H1 (cell line): ENCODE results near the gene CYP2F1. TPM values are rescaled to one million over a fixed set of nuclear protein-coding genes. Genes with fewer than 3 reads are reported as not detected.

ENCODE experiments used
- CTCF ChIA-PET: fragments of 300-600 bp; sonication (Branson Sonifier 250); formaldehyde crosslinking; loops from one replicate; lab custom pipeline; 2021; ENCODE audit not compliant: partially characterized antibody; lab: Charles Lee
- POLR2A ChIA-PET: fragments of 300-600 bp; sonication (Branson Sonifier 250); formaldehyde crosslinking; loops from one replicate; lab custom pipeline; 2021; ENCODE audit warnings: inconsistent platforms; ENCODE audit not compliant: partially characterized antibody; lab: Charles Lee
- DNase-seq, 2 experiments: peaks; one replicate each; pipeline versions ENCODE4 v3.0.0 to v3.0.0-alpha.2; 2010 to 2022; ENCODE audit warnings: low spot score in 2 of 2, low read depth in 1 of 2, mixed read lengths in 1 of 2
- FAIRE-seq: peaks from 2 replicates; lab custom pipeline; 2011; peaks lifted over from hg19 to GRCh38; lab: Jason Lieb, UNC
- H2AFZ ChIP-seq: 2 replicates; pipeline ENCODE4 v1.8.1; 2012; ENCODE audit warnings: low read length, inconsistent platforms
- H2AK5ac ChIP-seq: 2 replicates; pipeline ENCODE4 v1.6.1; 2013; ENCODE audit warnings: low read depth, low read length
- H2BK120ac ChIP-seq: replicated peaks from 2 replicates; pipeline ENCODE3; 2013; ENCODE audit warnings: low read depth, low read length, inconsistent platforms
- H2BK12ac ChIP-seq: 2 replicates; pipeline ENCODE4 v1.6.1; 2013; ENCODE audit warnings: low read depth, low read length
- H2BK15ac ChIP-seq: 2 replicates; pipeline ENCODE4 v1.6.1; 2013; ENCODE audit warnings: low read length
- H2BK20ac ChIP-seq: 2 replicates; pipeline ENCODE4 v1.6.1; 2013; ENCODE audit warnings: low read length
- H2BK5ac ChIP-seq: 2 replicates; pipeline ENCODE4 v1.6.1; 2013; ENCODE audit warnings: low read depth, low read length
- H3K14ac ChIP-seq: 2 replicates; pipeline ENCODE4 v1.6.1; 2013; ENCODE audit warnings: inconsistent platforms; ENCODE audit not compliant: insufficient read length
- H3K18ac ChIP-seq: 2 replicates; pipeline ENCODE4 v1.6.1; 2013; ENCODE audit warnings: low read length; ENCODE audit errors: extremely low read depth
- H3K23ac ChIP-seq: 2 replicates; pipeline ENCODE4 v1.6.1; 2013; ENCODE audit warnings: inconsistent platforms; ENCODE audit not compliant: insufficient read length
- H3K23me2 ChIP-seq: 2 replicates; pipeline ENCODE4 v1.6.1; 2013; ENCODE audit warnings: low read depth, low read length
- H3K27ac ChIP-seq: 2 replicates; pipeline ENCODE4 v1.6.1; 2011; ENCODE audit warnings: low read depth, low read length, inconsistent platforms
- H3K27me3 ChIP-seq, 4 experiments: replicated peaks in 1 of 4; 1 replicate in 1 of 4; 2 replicates in 3 of 4; pipeline versions ENCODE4 v1.6.1 to v1.8.1; 2011 to 2013; ENCODE audit warnings: low read length in 3 of 4, mild to moderate bottlenecking in 3 of 4, inconsistent platforms in 2 of 4, mixed read lengths in 2 of 4, moderate library complexity in 1 of 4; ENCODE audit not compliant: control insufficient read depth in 3 of 4, insufficient read depth in 3 of 4; ENCODE audit errors: extremely low read depth in 1 of 4
- H3K36me3 ChIP-seq, 4 experiments: 2 replicates each; pipeline versions ENCODE4 v1.6.1 to v1.8.1; 2011 to 2013; ENCODE audit warnings: mild to moderate bottlenecking in 4 of 4, low read length in 3 of 4, moderate library complexity in 2 of 4, control low read depth in 1 of 4, inconsistent platforms in 1 of 4; ENCODE audit not compliant: insufficient read depth in 4 of 4, control insufficient read depth in 2 of 4
- H3K4ac ChIP-seq: replicated peaks from 2 replicates; pipeline ENCODE3; 2013; ENCODE audit warnings: low read length, low read depth, mixed read lengths, inconsistent platforms; ENCODE audit not compliant: insufficient read length
- H3K4me1 ChIP-seq, 4 experiments: replicated peaks in 1 of 4; 1 replicate in 1 of 4; 2 replicates in 3 of 4; pipeline versions ENCODE4 v1.6.1 to v1.8.1; 2011 to 2013; ENCODE audit warnings: low read length in 3 of 4, inconsistent platforms in 2 of 4, mixed read lengths in 1 of 4; ENCODE audit not compliant: insufficient read depth in 4 of 4, control insufficient read depth in 3 of 4
- H3K4me2 ChIP-seq, 2 experiments: 2 replicates each; pipeline versions ENCODE4 v1.6.1 to v1.8.1; 2011 to 2013; ENCODE audit warnings: low read depth in 2 of 2, low read length in 2 of 2, control low read depth in 1 of 2, inconsistent platforms in 1 of 2, mild to moderate bottlenecking in 1 of 2; ENCODE audit not compliant: insufficient read depth in 1 of 2
- H3K4me3 ChIP-seq, 4 experiments: fragments of 200-600, 300-600 bp in 1 of 4; sonication (generic), shearing (Covaris generic), sonication (Bioruptor Twin) in 1 of 4; 2 replicates each; pipeline versions ENCODE4 v1.5.1 to v1.8.1; 2011 to 2016; ENCODE audit warnings: low read length in 4 of 4, low read depth in 3 of 4, control low read depth in 2 of 4, inconsistent platforms in 2 of 4, mild to moderate bottlenecking in 2 of 4, mixed read lengths in 1 of 4, moderate library complexity in 1 of 4; ENCODE audit not compliant: insufficient read depth in 2 of 4; ENCODE audit errors: extremely low read depth in 1 of 4
- H3K56ac ChIP-seq: replicated peaks from 2 replicates; pipeline ENCODE3; 2013; ENCODE audit warnings: low read depth, mild to moderate bottlenecking, mixed read lengths, low read length, inconsistent platforms; ENCODE audit not compliant: insufficient read length
- H3K79me1 ChIP-seq: 2 replicates; pipeline ENCODE4 v1.6.1; 2013; ENCODE audit warnings: low read depth, low read length, control low read depth
- H3K79me2 ChIP-seq, 2 experiments: 2 replicates each; pipeline versions ENCODE4 v1.6.1 to v1.8.1; 2012 to 2013; ENCODE audit warnings: low read length in 2 of 2, mild to moderate bottlenecking in 2 of 2, inconsistent platforms in 1 of 2; ENCODE audit not compliant: insufficient read depth in 2 of 2, control insufficient read depth in 1 of 2
- H3K9ac ChIP-seq, 4 experiments: replicated peaks in 1 of 4; 1 replicate in 1 of 4; 2 replicates in 3 of 4; pipeline versions ENCODE4 v1.6.1 to v1.8.1; 2011 to 2013; ENCODE audit warnings: low read depth in 3 of 4, low read length in 3 of 4, control low read depth in 2 of 4, mild to moderate bottlenecking in 2 of 4, moderate library complexity in 2 of 4, inconsistent platforms in 1 of 4; ENCODE audit errors: extremely low read depth in 1 of 4
- H3K9me3 ChIP-seq, 2 experiments: 2 replicates each; pipeline versions ENCODE4 v1.6.1 to v1.8.1; 2012 to 2013; ENCODE audit warnings: mild to moderate bottlenecking in 2 of 2, moderate library complexity in 2 of 2, control low read depth in 1 of 2, inconsistent platforms in 1 of 2, low read depth in 1 of 2, low read length in 1 of 2, mixed read lengths in 1 of 2; ENCODE audit not compliant: insufficient read depth in 2 of 2
- H4K20me1 ChIP-seq, 2 experiments: replicated peaks in 1 of 2; 2 replicates each; pipeline versions ENCODE3 to v1.8.1; 2011 to 2013; ENCODE audit warnings: inconsistent platforms in 2 of 2, low read length in 2 of 2, mild to moderate bottlenecking in 1 of 2; ENCODE audit not compliant: insufficient read depth in 2 of 2, control insufficient read depth in 1 of 2
- H4K5ac ChIP-seq: 2 replicates; pipeline ENCODE4 v1.6.1; 2013; ENCODE audit warnings: low read length, low read depth, mixed read lengths, inconsistent platforms; ENCODE audit not compliant: insufficient read length
- H4K8ac ChIP-seq: 2 replicates; pipeline ENCODE4 v1.8.0; 2013; ENCODE audit warnings: mild to moderate bottlenecking, moderate library complexity, low read length, inconsistent platforms; ENCODE audit not compliant: insufficient read depth; ENCODE audit errors: extremely low read depth
- H4K91ac ChIP-seq: replicated peaks from 2 replicates; pipeline ENCODE3; 2013; ENCODE audit warnings: low read length, mixed read lengths, inconsistent platforms; ENCODE audit not compliant: insufficient read length
- WGBS, 2 experiments: shearing (Covaris generic) in 1 of 2; methylation state at CpG; one replicate each; pipeline versions ENCODE4 v1.1.6 to v1.1.7; 2013 to 2015; ENCODE audit warnings: low lambda C conversion rate in 2 of 2, mixed read lengths in 2 of 2, inconsistent platforms in 1 of 2, low coverage in 1 of 2, missing lambda C conversion rate in 1 of 2; ENCODE audit not compliant: insufficient replicate concordance in 2 of 2, insufficient coverage in 1 of 2, insufficient read length in 1 of 2; ENCODE audit errors: extremely low coverage in 1 of 2, missing lambda C conversion rate in 1 of 2; 5-methylcytosine and 5-hydroxymethylcytosine counted together
- polyA plus RNA-seq, 7 experiments: library from polyadenylated mRNA; depleted of rRNA in 3 of 7; stranded (reverse) in 5 of 7; unstranded in 2 of 7; fragments of >200 nt in 5 of 7; fragments of 200-250 nt in 2 of 7; gene quantifications; 1 replicate in 5 of 7; 2 replicates in 1 of 7; 4 replicates in 1 of 7; pipeline versions ENCODE4 v1.2.1 to v1.2.3, GENCODE V29; 2011 to 2013; ENCODE audit warnings: missing spikeins in 2 of 7, mixed read lengths in 2 of 7
- total RNA-seq: library from RNA; stranded (reverse); fragmentation: NEBNext Ultra II Directional; extraction: Animal tissue kit (Norgen Biotek cat#: 25700); gene quantifications from 2 replicates; pipeline ENCODE4 v1.2.1, GENCODE V29; 2021

CYP2F1 gene
- total and polyA plus RNA-seq, 2 of the 8 experiments (the other 6 are each of a cell fraction or from before 2014, with no cell fraction given), result 0.17 TPM; not detected in 1

- FAIRE-seq, result no peak
- no peak overlapping the region for H3K27ac ChIP-seq
- CTCF ChIA-PET, result no interaction called here
- no peak overlapping the region for H2BK20ac ChIP-seq
- no peak overlapping the region for H3K9ac ChIP-seq
- no peak overlapping the region for H2AFZ ChIP-seq
- no peak overlapping the region for H3K56ac ChIP-seq
- H3K36me3 ChIP-seq, result no peaks in the 10 kb centered on the region
- H3K27me3 ChIP-seq, result no peaks in the 10 kb centered on the region
- no peak overlapping the region for H3K4me3 ChIP-seq
- no peak overlapping the region for H3K14ac ChIP-seq
- H3K4me2 ChIP-seq, result no peak overlapping the region
- no peaks in the 10 kb centered on the region for H3K79me2 ChIP-seq
- no peak overlapping the region for H2AK5ac ChIP-seq
- no peaks in the 10 kb centered on the region for H3K23me2 ChIP-seq
- H3K4me1 ChIP-seq, result no peaks in the 10 kb centered on the region
- peaks cover 0 to 5% of the 10 kb centered on the region in 2 experiments; a peak in 1 of 4 replicates for H3K9me3 ChIP-seq
- no peak overlapping the region for H2BK12ac ChIP-seq
- H4K20me1 ChIP-seq, result no peaks in the 10 kb centered on the region
- no peak overlapping the region for H4K5ac ChIP-seq
- WGBS, 2 experiments, result 88% methylated on average over 3 of the region's 3 CpGs; no CpG with 5 or more reads in 1 of the 2 experiments
- POLR2A ChIA-PET, result interaction anchor here (0.6 kb wide), 1 partner anchor 107 kb away, joined by 3 read pairs; no protein-coding TSS in a partner anchor
- no peak overlapping the region for H4K8ac ChIP-seq
- no peak overlapping the region for H2BK120ac ChIP-seq
- no peak overlapping the region for H4K91ac ChIP-seq
- no peak overlapping the region for H3K23ac ChIP-seq
- H3K79me1 ChIP-seq, result no peaks in the 10 kb centered on the region
- H2BK15ac ChIP-seq, result no peak overlapping the region
- H3K4ac ChIP-seq, result no peak overlapping the region
- no peak for DNase-seq
- H2BK5ac ChIP-seq, result no peak overlapping the region
- H3K18ac ChIP-seq, result no peak overlapping the region
Measured at GRCh38 chr19:41106177-41106576, 8.1 kb upstream of the CYP2F1 start.
